HEK293 (cell line): Measurements from ENCODE around the gene MAP4K2.

Experiments used
- BCL11A ChIP-seq: fragments of 450-650 bp; formaldehyde crosslinking; IDR thresholded peaks from 2 replicates; pipeline ENCODE4 v1.5.1; 2016; ENCODE audit warnings: low read depth, missing biosample characterization, missing genetic modification characterization
- OVOL3 ChIP-seq: fragments of 450-650 bp; formaldehyde crosslinking; IDR thresholded peaks from 2 replicates; pipeline ENCODE4 v1.5.1; 2016; ENCODE audit warnings: missing biosample characterization, missing genetic modification characterization
- REST ChIP-seq: fragments of 450-650 bp; formaldehyde crosslinking; IDR thresholded peaks from 2 replicates; pipeline ENCODE4 v1.5.1; 2016; ENCODE audit warnings: missing biosample characterization, missing genetic modification characterization
- ZNF280D ChIP-seq: fragments of 450-650 bp; formaldehyde crosslinking; IDR thresholded peaks from 2 replicates; pipeline ENCODE4 v1.5.1; 2016; ENCODE audit warnings: missing biosample characterization, missing genetic modification characterization
- ZNF302 ChIP-seq: fragments of 450-650 bp; formaldehyde crosslinking; IDR thresholded peaks from 2 replicates; pipeline ENCODE4 v1.5.1; 2016; ENCODE audit warnings: missing biosample characterization, missing genetic modification characterization, low read depth
- ZNF404 ChIP-seq: fragments of 450-650 bp; formaldehyde crosslinking; IDR thresholded peaks from 2 replicates; pipeline ENCODE4 v1.5.1; 2017; ENCODE audit warnings: missing biosample characterization, missing genetic modification characterization
- ZNF530 ChIP-seq: fragments of 450-650 bp; formaldehyde crosslinking; IDR thresholded peaks from 2 replicates; pipeline ENCODE4 v1.5.1; 2016; ENCODE audit warnings: low read depth, missing biosample characterization, missing genetic modification characterization
- ZNF677 ChIP-seq: fragments of 450-650 bp; IDR thresholded peaks from 2 replicates; pipeline ENCODE4 v1.5.0; 2018; ENCODE audit warnings: missing biosample characterization, mild to moderate bottlenecking, missing genetic modification characterization, moderate library complexity
- TF ChIP-seq, protein P1 (sequence below): fragments of 450-650 bp; formaldehyde crosslinking; IDR thresholded peaks from 2 replicates; pipeline ENCODE4 v1.5.1; 2016; ENCODE audit warnings: missing biosample characterization, missing genetic modification characterization

DNA sequence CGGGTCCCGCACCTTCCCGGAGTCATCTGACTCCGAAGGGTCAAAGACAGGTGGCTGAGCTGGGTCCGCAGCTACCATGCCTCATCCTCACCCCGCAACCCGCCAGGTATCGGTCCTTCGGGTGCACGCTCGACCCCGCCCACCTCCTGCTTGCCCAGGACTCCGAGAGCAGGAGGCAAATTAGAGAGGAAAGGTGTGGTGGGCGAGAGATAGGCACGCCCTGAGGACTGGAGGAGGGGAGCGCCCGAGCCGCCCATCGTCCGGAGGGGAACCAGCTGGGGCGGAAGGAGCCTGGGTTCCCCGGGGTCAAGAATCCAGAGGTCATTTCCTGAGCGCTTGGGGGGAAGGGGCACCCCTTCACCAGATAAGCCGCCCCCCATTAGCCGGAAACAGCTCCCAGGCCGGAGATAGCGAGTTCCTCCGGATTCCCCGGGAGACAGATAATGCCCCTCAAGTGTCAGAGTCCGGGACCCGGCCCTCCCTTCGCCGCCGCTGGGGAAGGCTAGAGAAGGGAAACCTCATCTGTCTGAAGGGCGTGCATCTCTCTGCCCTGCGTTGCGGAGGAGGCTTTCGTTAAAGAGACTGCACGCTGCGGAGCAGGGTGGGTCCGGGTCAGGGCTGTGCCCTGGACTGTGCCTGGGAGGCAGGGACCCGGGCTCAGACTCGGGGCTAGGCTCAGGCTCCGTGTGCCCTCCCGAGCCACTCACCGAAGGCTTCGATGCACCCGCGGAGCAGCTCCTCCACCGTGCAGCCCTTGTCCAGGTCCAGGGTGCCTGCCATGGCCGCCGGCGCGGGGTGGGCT is 60.7 kb downstream of the MAP4K2 start:
- TF ChIP-seq, protein P1, sequence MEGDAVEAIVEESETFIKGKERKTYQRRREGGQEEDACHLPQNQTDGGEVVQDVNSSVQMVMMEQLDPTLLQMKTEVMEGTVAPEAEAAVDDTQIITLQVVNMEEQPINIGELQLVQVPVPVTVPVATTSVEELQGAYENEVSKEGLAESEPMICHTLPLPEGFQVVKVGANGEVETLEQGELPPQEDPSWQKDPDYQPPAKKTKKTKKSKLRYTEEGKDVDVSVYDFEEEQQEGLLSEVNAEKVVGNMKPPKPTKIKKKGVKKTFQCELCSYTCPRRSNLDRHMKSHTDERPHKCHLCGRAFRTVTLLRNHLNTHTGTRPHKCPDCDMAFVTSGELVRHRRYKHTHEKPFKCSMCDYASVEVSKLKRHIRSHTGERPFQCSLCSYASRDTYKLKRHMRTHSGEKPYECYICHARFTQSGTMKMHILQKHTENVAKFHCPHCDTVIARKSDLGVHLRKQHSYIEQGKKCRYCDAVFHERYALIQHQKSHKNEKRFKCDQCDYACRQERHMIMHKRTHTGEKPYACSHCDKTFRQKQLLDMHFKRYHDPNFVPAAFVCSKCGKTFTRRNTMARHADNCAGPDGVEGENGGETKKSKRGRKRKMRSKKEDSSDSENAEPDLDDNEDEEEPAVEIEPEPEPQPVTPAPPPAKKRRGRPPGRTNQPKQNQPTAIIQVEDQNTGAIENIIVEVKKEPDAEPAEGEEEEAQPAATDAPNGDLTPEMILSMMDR (tag by site-specific recombination) = no peak
- no peak for TF ChIP-seq ZNF280D (tag by site-specific recombination)
- TF ChIP-seq BCL11A (tag by site-specific recombination) = no peak
- no peak for TF ChIP-seq ZNF302 (tag by site-specific recombination)
- TF ChIP-seq REST (tag by site-specific recombination) = no peak
- no peak for TF ChIP-seq ZNF404
- no peak for TF ChIP-seq ZNF677 (tag by site-specific recombination)
- TF ChIP-seq OVOL3 (tag by site-specific recombination) = no peak
- TF ChIP-seq ZNF530 (tag by site-specific recombination) = no peak
